ENCODE results near the gene ACTR10. TPM values are rescaled to one million over a fixed set of nuclear protein-coding genes. Genes with fewer than 3 reads are reported as not detected.

ACTR10 gene
- total and polyA plus RNA-seq, 9 of the 15 experiments (the other 6 are each of a cell fraction or from before 2014, with no cell fraction given): 22.0 to 66.1 (median 34.1) TPM

- DNase-seq (ENCODE audit: extremely low read depth in 1 of 4, low spot score in 3 of 4): peak; percentile 89 to 95 (median 92)
- H3K9me1 ChIP-seq (ENCODE audit: control insufficient read depth, insufficient read depth, low read length): no peaks in the 10 kb centered on the region
- H3K36me3 ChIP-seq (ENCODE audit: control insufficient read depth, insufficient read depth, low read length): peaks cover 26% of the 10 kb centered on the region
- TSS peak; percentile 77 for BruUV-seq (replicated peaks)
- peak within 1 kb of the TSS; percentile 81 for H2AFZ ChIP-seq (ENCODE audit: low read depth, low read length)
- in situ Hi-C loops (cut with MboI): no loop called here
- peaks cover 58% of the 10 kb centered on the region for H3K79me2 ChIP-seq (ENCODE audit: control insufficient read depth, insufficient read depth, low read length)
- WGBS (ENCODE audit: insufficient coverage, low coverage, missing lambda C conversion rate): under 1% methylated on average over 42 of the region's 50 CpGs
- peaks cover 0 to 11% of the 10 kb centered on the region in 2 experiments; a peak in 2 of 5 replicates for H3K4me1 ChIP-seq (replicated peaks in 1 of 2; ENCODE audit: control insufficient read depth in 2 of 2, insufficient read depth in 2 of 2, low read length in 2 of 2)
- peak within 1 kb of the TSS; percentile 93 for H3K27ac ChIP-seq (ENCODE audit: extremely low read depth, low read depth, low read length)
- ChIA-PET POLR2A (interaction anchor here (0.6 to 1.3 kb wide), 10 partner anchors 9 to 112 kb away, joined by 3 to 6 read pairs (median 4); partner anchors contain the start of genes ACTR10 and ARID4A), CTCF (ENCODE audit: low intra/inter-chr PET ratio) (no interaction called here)
- peak; percentile 91 for FAIRE-seq
- intact Hi-C loops (cut with micrococcal nuclease): loop anchor here (2.0 to 5.0 kb wide), 3 partner anchors 44 to 182 kb away; partner anchors contain the start of genes ACTR10, ARID4A, KIAA0586 and TIMM9
- H3K4me3 ChIP-seq: peak within 1 kb of the TSS; percentile 66
- H4K20me1 ChIP-seq (replicated peaks; ENCODE audit: control insufficient read depth, insufficient read depth, low read length): peaks cover 10% of the 10 kb centered on the region
- peak within 1 kb of the TSS; percentile 90 to 93 for H3K9ac ChIP-seq (ENCODE audit: insufficient read depth in 1 of 2, low read depth in 2 of 2, low read length in 2 of 2)
- ATAC-seq: peak; percentile 92
- H3K27me3 ChIP-seq (ENCODE audit: control insufficient read depth in 2 of 2, insufficient read depth in 2 of 2, low read length in 2 of 2): no peaks in the 10 kb centered on the region
- no peaks in the 10 kb centered on the region for H3K9me3 ChIP-seq (replicated peaks; ENCODE audit: control insufficient read depth, insufficient read depth, low read depth, low read length)
- H3K4me2 ChIP-seq (ENCODE audit: insufficient read depth, low read length): peak within 1 kb of the TSS; percentile 81
- TF ChIP-seq RHOXF2B (CRISPR knock-in tag; conservative IDR thresholded peaks at IDR 0.05) (no peak), BRD4 (IDR thresholded peaks at IDR 0.05) (0 out of 2 replicates have a peak, but pooled peaks have one; percentile 54), MTF1 (CRISPR knock-in tag; IDR thresholded peaks at IDR 0.05; ENCODE audit: borderline replicate concordance) (no peak), YY1 (IDR thresholded peaks at IDR 0.05; ENCODE audit: borderline replicate concordance in 1 of 3, control insufficient read depth in 1 of 3, extremely low read depth in 1 of 3, insufficient read depth in 3 of 3, insufficient read length in 1 of 3, insufficient replicate concordance in 2 of 3, low read depth in 1 of 3, low read length in 2 of 3) (peak in 2 of 3 experiments; percentile 65 to 73), ESRRA (IDR thresholded peaks at IDR 0.05; ENCODE audit: borderline replicate concordance, low read depth) (peak; percentile 58; the same call in 1 of the 2 replicates), ZNF143 (CRISPR knock-in tag; IDR thresholded peaks at IDR 0.05) (peak; percentile 73), TARDBP (IDR thresholded peaks at IDR 0.05) (no peak), HMGXB4 (CRISPR knock-in tag; IDR thresholded peaks at IDR 0.05) (no peak), TAF1 (IDR thresholded peaks at IDR 0.05; ENCODE audit: control insufficient read depth, extremely low read depth, insufficient read depth, low read length, severe bottlenecking) (peak; percentile 78), SIX5 (IDR thresholded peaks at IDR 0.05; ENCODE audit: borderline replicate concordance in 1 of 2, insufficient read depth in 1 of 2, low read depth in 1 of 2, low read length in 2 of 2) (no peak), BRCA1 (IDR thresholded peaks at IDR 0.05) (no peak), BRCA1 (CRISPR knock-in tag; IDR thresholded peaks at IDR 0.05) (no peak), SP1 (CRISPR knock-in tag; IDR thresholded peaks at IDR 0.05) (no peak), GATAD2B (IDR thresholded peaks at IDR 0.05; ENCODE audit: borderline replicate concordance) (no peak), GATA2 (CRISPR knock-in tag; IDR thresholded peaks at IDR 0.05) (no peak), FOXJ2 (tag; IDR thresholded peaks at IDR 0.05) (no peak), KLF13 (tag; IDR thresholded peaks at IDR 0.05; ENCODE audit: borderline replicate concordance, low read depth) (no peak), SNAPC5 (CRISPR knock-in tag; IDR thresholded peaks at IDR 0.05) (no peak), RBM39 (optimal IDR thresholded peaks at IDR 0.05; ENCODE audit: low read depth, low read length) (no peak), TEAD1 (CRISPR knock-in tag; IDR thresholded peaks at IDR 0.05) (peak in 1 of 2 experiments; percentile 72; a peak in 1 of 4 replicates)
Measured at GRCh38 chr14:58244556-58245387, 44.8 kb downstream of the ACTR10 start, which contains the start of gene PSMA3. TSS of gene PSMA3 (plus strand) at chr14:58244843. CDS start at chr14:58244921, 78 bp downstream.
